GM12875 (cell line): ENCODE results near the gene LAMB3.

Experiments
- H3K4me3 ChIP-seq: one replicate; pipeline ENCODE4 v1.5.1; 2011; ENCODE audit warnings: low read depth, low read length, control low read depth
- CTCF ChIP-seq: IDR thresholded peaks from 2 replicates; pipeline ENCODE4 v1.5.1; 2011; ENCODE audit warnings: low read depth, mild to moderate bottlenecking, control low read depth, inconsistent platforms, low read length, moderate library complexity, borderline replicate concordance; ENCODE audit not compliant: insufficient read depth

The LAMB3 gene

GRCh38 chr1:209576392-209577197, 75.6 kb downstream of the LAMB3 start:
- TF ChIP-seq CTCF = peak; percentile 89
- no peak overlapping the region for H3K4me3 ChIP-seq

GRCh38 chr1:209570743-209571142, 81.5 kb downstream of the LAMB3 start:
- TF ChIP-seq CTCF = no peak
- H3K4me3 ChIP-seq = no peak overlapping the region

- H3K4me3 ChIP-seq = no peak overlapping the region
- peak; percentile 73 for TF ChIP-seq CTCF
Observed at GRCh38 chr1:209569455-209570207, 82.6 kb downstream of the LAMB3 start.

- no peak for TF ChIP-seq CTCF
Observed at GRCh38 chr1:209567698-209568175, 84.5 kb downstream of the LAMB3 start.

GRCh38 chr1:209565759-209566678, 86.2 kb downstream of the LAMB3 start:
- no peak overlapping the region for H3K4me3 ChIP-seq
- peak; percentile 84 for TF ChIP-seq CTCF

More at GRCh38 chr1:209567698-209568175, 84.5 kb downstream of the LAMB3 start:
- H3K4me3 ChIP-seq = no peak overlapping the region
